Natural killer cell (primary cell): ENCODE results near the gene MAML3. TPM values are rescaled to one million over a fixed set of nuclear protein-coding genes. Genes with fewer than 3 reads are reported as not detected.

Experiments used
- ATAC-seq, 3 donors: fragments of 150-1000 bp in 2 of 3; fragments of 200-7000 bp in 1 of 3; cut with Tn5 transposase; 1 replicate in 1 of 3; 2 replicates in 2 of 3; pipeline ENCODE4 v1.10.0; 2021; ENCODE audit warnings: mild to moderate bottlenecking in 2 of 3, moderate library complexity in 2 of 3
- DNase-seq, 2 donors: peaks; one replicate each; pipeline versions ENCODE4 v3.0.0 to v3.0.0-alpha.2; 2013 to 2021; ENCODE audit warnings: mixed read lengths in 1 of 2
- H3K27ac ChIP-seq: one replicate; pipeline ENCODE4 v1.5.1; 2013; ENCODE audit warnings: mild to moderate bottlenecking, low read length
- H3K27me3 ChIP-seq: one replicate; pipeline ENCODE4 v1.6.1; 2013; ENCODE audit warnings: low read length; ENCODE audit not compliant: control insufficient read depth, insufficient read depth
- H3K36me3 ChIP-seq: one replicate; pipeline ENCODE4 v1.6.1; 2013; ENCODE audit warnings: low read length; ENCODE audit not compliant: control insufficient read depth, insufficient read depth
- H3K4me1 ChIP-seq: one replicate; pipeline ENCODE4 v1.6.1; 2013; ENCODE audit warnings: low read length; ENCODE audit not compliant: control insufficient read depth, insufficient read depth
- H3K4me3 ChIP-seq: one replicate; pipeline ENCODE4 v1.5.1; 2013; ENCODE audit warnings: low read length
- H3K9me3 ChIP-seq: one replicate; pipeline ENCODE4 v1.6.1; 2013; ENCODE audit warnings: low read length; ENCODE audit not compliant: control insufficient read depth, insufficient read depth
- H3K27ac Mint-ChIP-seq, 2 donors: one replicate each; pipeline ENCODE4 v1.8.0; 2022; ENCODE audit warnings: mild to moderate bottlenecking in 2 of 2, mixed read lengths in 2 of 2, moderate library complexity in 1 of 2
- H3K27me3 Mint-ChIP-seq, 2 donors: one replicate each; pipeline ENCODE4 v1.8.0; 2022; ENCODE audit warnings: low read depth in 2 of 2, mixed read lengths in 2 of 2
- H3K36me3 Mint-ChIP-seq: one replicate; pipeline ENCODE4 v1.8.0; 2022; ENCODE audit warnings: mixed read lengths
- H3K4me1 Mint-ChIP-seq, 2 donors: one replicate each; pipeline ENCODE4 v1.8.0; 2022; ENCODE audit warnings: mixed read lengths in 2 of 2
- H3K4me3 Mint-ChIP-seq: one replicate; pipeline ENCODE4 v1.8.0; 2022; ENCODE audit warnings: mild to moderate bottlenecking, moderate library complexity, mixed read lengths
- H3K9me3 Mint-ChIP-seq, 2 donors: one replicate each; pipeline ENCODE4 v1.8.0; 2022; ENCODE audit warnings: mixed read lengths in 2 of 2
- WGBS: methylation state at CpG from one replicate; pipeline ENCODE4 v1.1.7; 2013; ENCODE audit warnings: missing lambda C conversion rate; ENCODE audit not compliant: insufficient coverage; 5-methylcytosine and 5-hydroxymethylcytosine counted together
- intact Hi-C: fragments of 100-400 bp; cut with micrococcal nuclease; formaldehyde crosslinking; loops from one replicate; pipeline ENCODE4 v1.14.2; 2022
- total RNA-seq, 4 donors: library from RNA; stranded (reverse); fragments of 120-200 nt in 1 of 4; gene quantifications; one replicate each; pipeline versions ENCODE4 v1.2.3 to v1.2.4, GENCODE V29; 2013 to 2022
- TF ChIP-seq, protein P1 (sequence below): fragments of 200-600 bp; IDR thresholded peaks from one replicate; pipeline ENCODE4 v1.8.0; 2022; ENCODE audit warnings: antibody characterized with exemption

MAML3 gene
- total RNA-seq, 3 donors from 2014 or later (not counting 1 experiment from before 2014, with no cell fraction given), result 1.7 to 5.6 (median 2.8) TPM

- WGBS, result no CpG with 5 or more reads among the region's 2 CpGs
- Histone ChIP-seq H3K27me3 (no peaks in the 10 kb centered on the region), H3K4me3 (no peak overlapping the region), H3K4me1 (no peaks in the 10 kb centered on the region), H3K9me3 (peaks cover 6% of the 10 kb centered on the region), H3K36me3 (no peaks in the 10 kb centered on the region), H3K27ac (no peak overlapping the region)
- peaks cover 7% of the 10 kb centered on the region for H3K36me3 Mint-ChIP-seq
- intact Hi-C loops, result no loop called here
- H3K27me3 Mint-ChIP-seq, result peaks cover 0 to 23% of the 10 kb centered on the region in 2 donors
- no peak overlapping the region for H3K27ac Mint-ChIP-seq
- H3K4me3 Mint-ChIP-seq, result no peak overlapping the region
- DNase-seq (no peak), ATAC-seq (no peak)
- TF ChIP-seq, protein P1, sequence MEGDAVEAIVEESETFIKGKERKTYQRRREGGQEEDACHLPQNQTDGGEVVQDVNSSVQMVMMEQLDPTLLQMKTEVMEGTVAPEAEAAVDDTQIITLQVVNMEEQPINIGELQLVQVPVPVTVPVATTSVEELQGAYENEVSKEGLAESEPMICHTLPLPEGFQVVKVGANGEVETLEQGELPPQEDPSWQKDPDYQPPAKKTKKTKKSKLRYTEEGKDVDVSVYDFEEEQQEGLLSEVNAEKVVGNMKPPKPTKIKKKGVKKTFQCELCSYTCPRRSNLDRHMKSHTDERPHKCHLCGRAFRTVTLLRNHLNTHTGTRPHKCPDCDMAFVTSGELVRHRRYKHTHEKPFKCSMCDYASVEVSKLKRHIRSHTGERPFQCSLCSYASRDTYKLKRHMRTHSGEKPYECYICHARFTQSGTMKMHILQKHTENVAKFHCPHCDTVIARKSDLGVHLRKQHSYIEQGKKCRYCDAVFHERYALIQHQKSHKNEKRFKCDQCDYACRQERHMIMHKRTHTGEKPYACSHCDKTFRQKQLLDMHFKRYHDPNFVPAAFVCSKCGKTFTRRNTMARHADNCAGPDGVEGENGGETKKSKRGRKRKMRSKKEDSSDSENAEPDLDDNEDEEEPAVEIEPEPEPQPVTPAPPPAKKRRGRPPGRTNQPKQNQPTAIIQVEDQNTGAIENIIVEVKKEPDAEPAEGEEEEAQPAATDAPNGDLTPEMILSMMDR, result no peak
- no peaks in the 10 kb centered on the region for H3K9me3 Mint-ChIP-seq
- H3K4me1 Mint-ChIP-seq, result no peaks in the 10 kb centered on the region
Observed at GRCh38 chr4:140162596-140162995, 8.6 kb upstream of the MAML3 start.

GRCh38 chr4:140158365-140159030 is 4.5 kb upstream of the MAML3 start:
- peaks cover 6% of the 10 kb centered on the region for H3K9me3 ChIP-seq
- DNase-seq (no peak), ATAC-seq (no peak)
- H3K4me1 ChIP-seq, result peaks cover 12% of the 10 kb centered on the region
- Mint-ChIP-seq H3K27me3 (peaks cover 7 to 27% of the 10 kb centered on the region in 2 donors), H3K4me1 (peaks cover 10 to 16% of the 10 kb centered on the region in 2 donors), H3K36me3 (peaks cover 7% of the 10 kb centered on the region), H3K9me3 (no peaks in the 10 kb centered on the region), H3K4me3 (no peak overlapping the region), H3K27ac (no peak overlapping the region)
- no peak overlapping the region for H3K4me3 ChIP-seq
- TF ChIP-seq, protein P1, result no peak
- H3K27ac ChIP-seq, result no peak overlapping the region
- H3K27me3 ChIP-seq, result no peaks in the 10 kb centered on the region
- 13% methylated on average over 1 of the region's 3 CpGs for WGBS
- intact Hi-C loops, result no loop called here
- no peaks in the 10 kb centered on the region for H3K36me3 ChIP-seq

DNA sequence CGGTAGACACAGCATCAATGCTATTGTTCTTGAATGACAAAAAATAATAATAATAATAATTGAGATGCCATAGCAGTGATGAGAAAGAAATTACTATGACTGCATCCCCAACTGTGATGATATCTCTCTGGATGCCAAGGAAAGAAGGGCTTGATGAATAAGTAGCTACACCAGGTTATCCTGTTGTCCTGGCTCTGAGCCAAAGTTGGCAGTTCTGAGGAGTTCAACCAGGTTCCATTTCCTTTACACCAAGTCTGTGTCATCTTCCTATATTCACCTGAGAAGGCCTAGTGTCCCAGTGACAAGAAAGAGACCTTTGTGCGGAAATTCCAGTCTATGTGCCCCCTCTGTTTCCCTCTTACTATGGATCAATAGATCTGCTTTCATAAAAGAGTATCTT is 3.4 kb upstream of the MAML3 start:
- Histone ChIP-seq H3K4me3 (no peak overlapping the region), H3K4me1 (peaks cover 24% of the 10 kb centered on the region), H3K27ac (no peak overlapping the region), H3K36me3 (no peaks in the 10 kb centered on the region), H3K27me3 (no peaks in the 10 kb centered on the region), H3K9me3 (peaks cover 6% of the 10 kb centered on the region)
- intact Hi-C loops, result no loop called here
- DNase-seq, result peak in 1 of 2 donors; percentile 37
- WGBS, result 100% methylated on average over 1 of the region's 2 CpGs
- ATAC-seq, result no peak
- Mint-ChIP-seq H3K4me1 (peaks cover 17 to 27% of the 10 kb centered on the region in 2 donors), H3K27ac (no peak overlapping the region), H3K4me3 (no peak overlapping the region), H3K36me3 (peaks cover 7% of the 10 kb centered on the region), H3K27me3 (peaks cover 7 to 22% of the 10 kb centered on the region in 2 donors), H3K9me3 (no peaks in the 10 kb centered on the region)
- TF ChIP-seq, protein P1, result no peak
